Sigmoid colon (tissue), 4 donors: ENCODE results near the gene TIMP2.

Source experiments
- CTCF ChIP-seq, 4 experiments: fragments of 450-650 bp in 3 of 4; fragments of 200-600 bp in 1 of 4; IDR thresholded peaks; one replicate each; pipeline ENCODE4 v1.5.1; 2016 to 2019; ENCODE audit warnings: antibody characterized with exemption in 4 of 4, mild to moderate bottlenecking in 3 of 4, moderate library complexity in 2 of 4
- EP300 ChIP-seq, 4 donors: sonication (generic); formaldehyde crosslinking; IDR thresholded peaks; one replicate each; pipeline ENCODE4 v1.6.1; 2017; ENCODE audit warnings: antibody characterized with exemption in 4 of 4

DNA sequence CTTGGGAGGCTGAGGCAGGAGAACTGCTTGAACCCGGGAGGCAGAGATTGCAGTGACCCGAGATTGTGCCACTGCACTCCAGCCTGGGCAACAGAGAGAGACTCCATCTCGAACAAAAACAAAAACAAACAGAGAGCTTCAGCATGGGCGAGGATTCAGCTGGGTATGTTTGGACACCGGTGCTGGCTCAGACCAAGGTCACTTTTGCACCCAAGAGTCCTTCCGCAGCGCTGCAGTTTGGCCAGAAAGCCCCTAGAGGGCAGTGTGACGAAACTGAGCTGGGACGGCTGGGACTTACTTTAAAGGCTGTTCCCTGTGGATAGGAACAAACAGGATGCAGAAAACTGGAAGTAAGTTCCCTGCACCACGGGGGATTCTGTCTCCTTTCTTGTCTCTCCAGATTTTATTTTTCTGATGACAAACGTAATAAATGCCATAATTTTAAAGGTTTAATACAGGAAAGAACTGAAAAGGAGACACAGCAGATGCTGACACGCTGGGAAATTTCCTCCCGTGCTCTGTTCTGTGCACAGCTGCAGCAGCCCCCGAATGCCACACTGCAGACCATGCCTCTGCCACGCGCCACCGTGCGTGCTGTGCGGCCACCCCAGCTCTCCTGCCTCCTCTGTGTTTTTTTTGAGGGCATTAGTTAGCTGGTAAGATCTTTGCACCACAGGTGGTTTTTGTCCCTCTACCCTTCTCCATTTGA lies 59.4 kb downstream of the TIMP2 start:
- no peak for TF ChIP-seq EP300 (IDR thresholded peaks at IDR 0.05)
- TF ChIP-seq CTCF (IDR thresholded peaks at IDR 0.05), result peak; percentile 82 to 91 (median 88)
